OCI-LY7 (cell line): ENCODE data around the gene CCDC38.

Source experiments
- EZH2phosphoT487 ChIP-seq: fragments of 200-600 bp; sonication (generic); IDR thresholded peaks from 2 replicates; pipeline ENCODE4 v1.6.1; 2018; ENCODE audit warnings: low read depth, borderline replicate concordance, mild to moderate bottlenecking, mixed run types, antibody characterized with exemption, low read length, moderate library complexity, mixed read lengths
- TF ChIP-seq, protein P1 (sequence below): fragments of 200-600 bp; sonication (generic); conservative IDR thresholded peaks from 2 replicates; pipeline ENCODE4 v1.5.1; 2014; ENCODE audit warnings: mild to moderate bottlenecking, antibody characterized with exemption, low read length, moderate library complexity, mixed read lengths

DNA sequence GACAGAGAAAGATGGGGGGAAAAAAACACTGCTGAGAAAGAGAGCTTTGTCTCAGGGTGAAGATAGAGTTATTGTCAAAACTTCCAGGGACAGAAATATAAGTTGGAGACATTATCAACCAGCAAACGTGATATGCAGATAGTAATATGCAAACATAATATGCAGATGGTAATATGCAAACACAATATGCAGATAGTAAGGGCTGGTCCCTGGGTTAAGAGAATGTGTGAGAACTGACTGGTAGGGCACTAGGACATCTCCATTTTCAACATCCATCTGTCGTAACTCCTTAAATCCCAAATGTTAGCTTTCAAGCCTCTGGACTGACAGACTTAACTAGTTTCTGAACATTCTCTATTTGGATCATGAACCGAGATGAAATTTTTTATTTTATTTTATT is 51.5 kb downstream of the CCDC38 start:
- no peak for TF ChIP-seq EZH2phosphoT487
- TF ChIP-seq, protein P1, sequence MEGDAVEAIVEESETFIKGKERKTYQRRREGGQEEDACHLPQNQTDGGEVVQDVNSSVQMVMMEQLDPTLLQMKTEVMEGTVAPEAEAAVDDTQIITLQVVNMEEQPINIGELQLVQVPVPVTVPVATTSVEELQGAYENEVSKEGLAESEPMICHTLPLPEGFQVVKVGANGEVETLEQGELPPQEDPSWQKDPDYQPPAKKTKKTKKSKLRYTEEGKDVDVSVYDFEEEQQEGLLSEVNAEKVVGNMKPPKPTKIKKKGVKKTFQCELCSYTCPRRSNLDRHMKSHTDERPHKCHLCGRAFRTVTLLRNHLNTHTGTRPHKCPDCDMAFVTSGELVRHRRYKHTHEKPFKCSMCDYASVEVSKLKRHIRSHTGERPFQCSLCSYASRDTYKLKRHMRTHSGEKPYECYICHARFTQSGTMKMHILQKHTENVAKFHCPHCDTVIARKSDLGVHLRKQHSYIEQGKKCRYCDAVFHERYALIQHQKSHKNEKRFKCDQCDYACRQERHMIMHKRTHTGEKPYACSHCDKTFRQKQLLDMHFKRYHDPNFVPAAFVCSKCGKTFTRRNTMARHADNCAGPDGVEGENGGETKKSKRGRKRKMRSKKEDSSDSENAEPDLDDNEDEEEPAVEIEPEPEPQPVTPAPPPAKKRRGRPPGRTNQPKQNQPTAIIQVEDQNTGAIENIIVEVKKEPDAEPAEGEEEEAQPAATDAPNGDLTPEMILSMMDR, result no peak
